ENCODE results near the gene HNRNPLL.
"Not testable (repeated sequence)": the region's sequence is repeated elsewhere in the genome, so short reads cannot be mapped to it uniquely, and the experiment has no call there.

HNRNPLL gene

DNA sequence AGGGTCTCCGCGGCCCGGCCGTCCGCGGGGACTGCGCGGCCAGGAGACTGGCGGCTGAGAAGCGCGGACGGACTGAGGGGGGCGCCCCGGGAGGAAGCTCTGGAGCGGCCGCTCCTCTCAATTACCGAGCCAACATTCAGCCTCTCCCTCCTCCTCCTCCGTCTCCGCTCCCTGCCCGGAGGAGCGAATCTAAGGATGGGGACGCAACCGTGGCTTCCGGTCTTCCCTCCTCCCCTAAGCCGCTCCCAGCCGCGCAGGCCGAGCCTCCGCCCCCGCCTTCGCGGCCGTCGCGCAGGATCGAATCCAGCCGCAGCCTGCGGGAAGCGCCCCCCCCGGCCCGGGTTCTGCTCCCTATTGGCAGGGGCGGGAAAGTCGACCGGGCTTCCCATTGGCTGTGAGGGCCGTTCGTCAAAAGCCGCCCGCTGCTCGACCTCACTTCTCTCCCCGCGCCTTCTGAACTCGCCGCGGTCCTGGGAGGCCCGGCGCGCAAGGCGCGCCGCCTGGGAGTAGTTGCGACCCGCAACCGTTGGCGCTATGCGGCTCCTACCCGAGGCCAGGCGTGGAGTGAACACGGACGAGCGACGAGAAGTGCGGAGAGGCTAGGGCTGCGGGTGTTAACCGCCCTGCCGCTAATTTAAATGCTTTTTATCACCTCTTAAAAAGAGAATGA lies at the start of gene HNRNPLL:
HNRNPLL (minus strand) TSS at position 197 of the 670 bp plus-strand sequence. CDS start 302 bp downstream, outside the sequence.
- peak; percentile 99 for DNase-seq

DNA sequence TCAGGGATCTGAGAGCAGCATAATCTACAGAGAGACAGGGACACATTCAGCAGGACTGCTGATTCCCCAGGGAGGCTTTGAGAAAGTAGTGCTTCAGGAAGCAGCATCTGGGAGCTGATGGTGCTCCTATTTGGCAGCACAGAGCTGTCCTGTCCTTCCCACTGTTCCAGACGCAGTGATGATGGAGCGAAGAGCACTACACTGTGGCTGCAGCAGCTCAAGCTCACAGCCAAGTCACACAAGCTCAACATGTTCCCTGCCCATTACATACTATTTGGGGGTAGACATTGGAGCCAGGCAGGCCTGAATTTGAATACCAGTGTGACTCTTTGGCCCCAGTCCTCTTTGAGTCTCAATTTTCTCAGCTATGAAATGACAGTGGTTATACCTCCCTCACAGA lies 48.0 kb upstream of the HNRNPLL start:
- DNase-seq, result no peak

DNA sequence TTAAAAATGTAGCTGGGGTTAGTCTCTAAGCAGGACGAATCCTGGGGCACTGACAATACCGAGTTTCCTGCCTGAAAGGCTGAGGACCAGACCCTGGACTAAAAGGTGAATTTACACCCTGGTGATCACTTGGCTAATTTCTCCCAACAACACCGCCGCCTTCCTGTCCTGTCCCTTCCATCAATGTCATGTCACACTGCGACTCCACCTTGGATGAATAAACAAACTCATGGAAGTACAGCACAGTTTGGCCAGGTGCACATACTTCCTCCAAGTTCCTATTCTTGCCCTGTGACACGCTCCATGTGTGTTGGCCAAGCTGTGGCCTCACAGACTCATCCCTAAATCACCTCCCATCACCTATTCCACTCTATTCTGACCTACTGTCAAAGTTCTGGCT lies 47.3 kb upstream of the HNRNPLL start:
- DNase-seq, result no peak

DNA sequence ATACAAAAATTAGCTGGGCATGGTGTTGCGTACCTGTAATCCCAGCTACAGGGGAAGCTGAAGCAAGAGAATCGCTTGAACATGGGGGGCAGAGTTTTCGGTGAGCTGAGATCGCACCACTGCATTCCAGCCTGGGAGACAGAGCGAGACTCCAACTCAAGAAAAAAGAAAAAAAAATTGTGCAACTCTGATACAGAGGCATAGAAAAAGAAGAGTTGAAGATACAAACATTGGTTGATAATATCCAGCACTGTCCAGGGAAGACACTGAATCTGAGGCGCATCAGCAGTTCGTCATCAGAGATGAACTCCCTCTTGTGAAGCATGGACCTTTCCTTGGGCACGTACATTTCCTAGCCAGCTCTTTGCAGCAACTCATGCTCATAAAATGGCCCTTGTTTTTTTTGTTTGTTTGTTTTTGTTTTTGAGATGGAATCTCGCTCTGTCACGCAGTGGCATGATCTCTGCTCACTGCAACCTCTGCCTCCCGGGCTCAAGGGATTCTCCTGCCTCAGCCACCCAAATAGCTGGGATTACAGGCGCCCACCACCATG lies 46.5 kb upstream of the HNRNPLL start:
- no peak for DNase-seq

DNA sequence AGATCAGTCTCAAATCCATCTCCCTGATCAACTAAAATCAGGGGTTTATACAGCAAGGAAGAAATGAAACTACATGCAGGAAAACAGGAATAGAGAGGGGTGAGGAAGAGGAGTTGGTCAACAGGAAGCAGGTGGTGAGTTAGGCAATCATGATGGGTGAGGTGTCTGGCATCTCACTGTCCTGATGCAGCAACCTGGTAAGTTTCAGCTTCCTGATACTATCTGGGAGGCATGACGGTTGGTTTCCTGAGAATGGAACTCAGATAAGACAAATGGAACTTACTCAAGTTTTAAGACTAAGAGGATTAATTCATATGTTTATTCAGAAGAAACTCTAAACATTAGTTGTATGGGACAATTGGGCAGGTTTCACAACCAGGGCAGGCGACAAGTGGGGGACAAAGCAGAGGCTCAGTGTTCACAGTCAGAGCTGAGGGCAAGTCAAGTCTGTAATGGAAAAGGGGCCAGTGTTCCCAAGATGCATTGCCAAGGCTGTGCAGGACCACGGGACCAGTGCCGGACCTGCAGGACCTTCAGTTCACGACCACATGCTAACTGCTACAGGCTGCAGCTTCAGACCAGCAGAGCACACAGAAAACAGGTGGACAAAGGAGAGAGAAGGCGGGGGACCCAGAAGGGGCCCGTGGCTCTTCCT lies 45.5 kb upstream of the HNRNPLL start:
- peak; percentile 76 for DNase-seq

DNA sequence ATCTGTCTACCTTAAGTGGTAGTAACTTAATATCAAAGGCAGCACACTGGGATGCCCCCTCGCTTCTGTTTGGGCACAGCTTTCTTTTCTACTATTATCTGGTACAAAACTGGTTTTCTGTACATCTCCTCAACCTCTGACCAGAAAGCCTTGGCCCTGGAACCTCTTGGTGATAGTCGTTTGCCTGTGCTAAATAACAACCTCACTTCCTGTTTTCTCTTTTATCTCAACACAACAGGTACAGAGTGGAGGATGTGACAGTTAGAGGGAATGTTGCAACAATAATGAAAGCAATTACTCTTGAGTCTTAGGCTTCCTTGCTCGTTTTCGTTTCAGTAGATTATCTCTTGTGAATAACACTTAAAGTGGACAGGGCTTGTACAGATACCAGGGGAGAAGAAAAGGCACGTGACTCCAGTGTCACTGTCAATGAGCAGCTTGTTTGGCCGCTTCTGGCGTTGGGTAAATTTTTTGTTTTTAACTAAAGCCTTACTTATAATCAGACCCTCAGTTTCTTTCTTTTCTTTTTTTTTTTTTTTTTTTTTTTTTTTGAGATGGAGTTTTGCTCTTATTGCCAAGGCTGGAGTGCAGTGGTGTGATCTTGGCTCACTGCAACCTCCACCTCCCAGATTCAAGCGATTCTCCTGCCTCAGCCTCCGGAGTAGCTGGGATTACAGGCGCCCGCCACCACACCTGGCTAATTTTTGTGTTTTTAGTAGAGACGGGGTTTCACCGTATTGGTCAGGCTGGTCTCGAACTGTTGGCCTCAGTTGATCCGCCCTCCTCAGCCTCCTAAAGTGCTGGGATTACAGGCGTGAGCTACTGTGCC lies 41.2 kb upstream of the HNRNPLL start:
- DNase-seq, result peak; percentile 75

DNA sequence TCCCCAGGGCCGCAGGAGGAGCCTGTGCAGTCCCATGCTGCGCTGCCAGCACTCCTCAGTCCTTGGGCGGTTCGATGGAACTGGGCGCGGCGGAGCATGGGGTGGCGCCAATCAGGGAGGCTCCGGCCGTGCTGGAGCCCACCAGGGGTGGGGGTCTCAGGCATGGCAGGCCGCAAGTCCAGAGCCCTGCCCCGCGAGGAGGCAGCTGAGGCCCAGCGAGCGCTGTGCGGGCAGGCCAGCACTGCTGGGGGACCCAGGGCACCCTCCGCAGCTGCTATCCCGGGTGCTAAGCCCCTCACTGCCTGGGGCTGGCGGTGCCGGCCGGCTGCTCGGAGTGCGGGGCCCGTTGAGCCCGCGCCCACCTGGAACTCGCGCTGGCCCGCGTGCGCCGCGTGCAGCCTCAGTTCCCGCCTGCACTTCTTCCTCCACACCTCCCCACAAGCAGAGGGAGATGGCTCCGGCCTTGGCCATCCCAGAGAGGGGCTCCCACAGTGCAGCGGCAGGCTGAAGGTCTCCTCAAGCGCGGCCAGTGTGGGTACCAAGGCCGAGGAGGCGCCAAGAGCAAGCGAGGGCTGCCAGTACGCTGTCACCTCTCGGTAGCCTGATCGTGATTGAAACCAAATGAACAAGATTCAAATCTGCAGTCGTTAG lies 40.4 kb upstream of the HNRNPLL start:
- DNase-seq, result no peak

DNA sequence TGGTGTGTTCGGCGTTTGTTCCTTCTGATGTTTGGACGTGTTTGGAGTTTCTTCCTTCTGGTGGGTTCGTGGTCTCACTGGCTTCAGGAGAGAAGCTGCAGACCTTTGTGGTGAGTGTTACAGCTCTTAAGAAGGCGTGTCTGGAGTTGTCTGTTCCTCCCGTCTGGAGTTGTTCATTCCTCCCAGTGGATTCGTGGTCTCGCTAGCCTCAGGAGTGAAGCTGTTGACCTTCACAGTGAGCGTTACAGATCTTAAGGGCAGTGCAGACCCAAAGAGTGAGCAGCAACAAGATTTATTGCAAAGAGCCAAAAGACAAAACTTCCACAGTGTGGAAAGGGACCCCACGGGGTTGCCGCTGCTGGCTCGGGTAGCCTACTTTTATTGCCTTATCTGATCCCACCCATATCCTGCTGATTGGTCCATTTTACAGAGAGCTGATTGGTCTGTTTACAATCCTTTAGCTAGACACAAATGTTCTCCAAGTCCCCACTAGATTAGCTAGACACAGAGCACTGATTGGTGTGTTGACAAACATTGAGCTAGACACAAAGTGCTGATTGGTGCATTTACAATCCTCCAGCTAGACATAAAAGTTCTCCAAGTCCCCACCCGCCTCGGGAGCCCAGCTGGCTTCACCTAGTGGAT lies 39.8 kb upstream of the HNRNPLL start:
- DNase-seq, result not testable (repeated sequence)

DNA sequence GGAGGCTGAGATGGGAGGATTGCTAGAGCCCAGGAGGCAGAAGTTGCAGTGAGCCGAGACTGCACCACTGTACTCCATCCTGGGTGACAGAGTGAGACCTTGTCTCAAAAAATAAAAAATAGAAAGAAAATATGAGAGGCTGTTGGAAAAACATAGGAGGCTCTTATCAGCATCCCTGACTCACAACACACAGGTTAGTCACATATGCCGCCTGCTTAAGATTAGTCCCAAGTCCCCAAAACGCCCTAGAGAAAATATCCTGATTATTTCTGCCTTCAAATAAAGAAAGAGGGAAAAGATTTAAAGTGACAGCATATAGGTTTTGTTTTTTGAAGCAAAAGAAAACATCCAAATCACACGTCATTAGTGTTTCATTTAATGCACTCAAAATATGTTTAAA lies 33.3 kb upstream of the HNRNPLL start:
- no peak for DNase-seq

DNA sequence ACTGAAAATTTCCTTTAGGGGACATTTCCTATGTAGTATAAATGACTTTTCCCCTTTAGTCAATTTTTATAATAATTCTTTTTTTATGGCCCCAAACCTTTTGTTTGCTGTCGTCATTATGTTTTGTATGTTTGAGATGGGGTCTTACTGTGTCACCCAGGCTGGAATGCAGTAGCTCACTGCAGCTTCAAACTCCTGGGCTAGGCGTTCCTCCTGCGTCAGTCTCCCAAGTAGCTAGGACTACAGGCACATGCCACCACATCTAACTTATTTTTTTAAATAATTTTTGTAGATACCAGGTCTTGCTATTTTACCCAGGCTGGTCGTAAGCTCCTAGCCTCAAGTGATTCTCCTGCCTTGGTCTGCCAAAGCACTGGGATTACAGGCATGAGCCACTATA lies 32.4 kb upstream of the HNRNPLL start:
- DNase-seq, result no peak

GRCh38 chr2:38634684-38635083 lies 32.0 kb upstream of the HNRNPLL start:
- no peak for DNase-seq

DNA sequence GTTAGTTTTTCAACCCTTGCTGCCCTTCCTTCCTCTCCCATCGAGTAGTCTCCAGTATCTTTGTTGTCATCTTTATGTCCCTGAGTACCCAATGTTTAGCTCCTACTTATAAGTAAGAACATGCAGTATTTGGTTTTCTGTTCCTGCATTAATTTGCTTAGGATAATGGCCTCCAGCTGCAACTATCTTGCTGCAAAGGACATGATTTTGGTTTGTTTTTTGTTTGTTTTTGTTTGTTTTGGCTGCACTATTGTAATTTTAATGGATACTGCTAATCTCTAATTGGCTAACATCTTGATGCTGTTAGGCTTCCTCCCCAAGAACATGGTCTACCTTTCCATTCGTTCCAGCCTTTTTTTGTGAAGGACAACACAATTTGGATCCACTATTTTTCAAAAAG lies 31.2 kb upstream of the HNRNPLL start:
- no peak for DNase-seq

DNA sequence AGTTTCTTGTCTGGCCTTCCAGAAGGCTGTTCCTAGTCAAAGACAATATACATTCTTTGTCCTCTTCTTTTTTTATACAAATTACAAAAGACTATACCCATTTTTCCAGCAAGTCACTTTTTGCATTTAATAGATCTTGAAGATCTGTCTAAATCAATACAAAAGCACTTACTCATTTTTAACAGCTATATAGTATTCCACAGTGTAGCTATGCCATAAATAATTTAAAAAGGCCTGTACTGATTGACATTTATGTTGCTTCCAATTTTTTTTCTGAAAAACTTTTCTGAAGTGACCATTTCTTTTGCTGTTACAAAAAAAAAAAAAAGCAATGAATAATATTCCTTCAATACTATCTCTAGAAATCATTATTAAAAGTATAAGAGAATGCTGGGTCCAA lies 30.3 kb upstream of the HNRNPLL start:
- no peak for DNase-seq

GRCh38 chr2:38631976-38632375 lies 29.2 kb upstream of the HNRNPLL start:
- DNase-seq, result no peak

DNA sequence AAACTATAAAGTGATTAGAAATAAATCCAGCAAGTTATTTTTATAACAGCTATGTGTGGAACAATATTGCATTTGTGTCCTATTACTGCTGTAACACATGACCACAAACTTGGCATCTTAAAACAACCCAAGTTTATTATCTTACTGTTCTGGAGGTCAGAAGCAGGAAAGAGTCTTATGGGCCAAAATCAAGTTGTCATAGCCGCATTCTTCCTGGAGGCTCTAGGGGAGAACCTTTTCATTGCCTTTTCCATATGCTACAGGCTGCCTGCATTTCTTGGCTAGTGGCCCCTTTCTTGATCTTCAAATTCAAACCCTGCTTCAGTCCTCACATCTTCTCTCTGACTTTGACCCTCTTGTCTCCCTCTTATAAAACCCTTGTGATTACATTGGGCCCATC lies 27.0 kb upstream of the HNRNPLL start:
- DNase-seq, result no peak

DNA sequence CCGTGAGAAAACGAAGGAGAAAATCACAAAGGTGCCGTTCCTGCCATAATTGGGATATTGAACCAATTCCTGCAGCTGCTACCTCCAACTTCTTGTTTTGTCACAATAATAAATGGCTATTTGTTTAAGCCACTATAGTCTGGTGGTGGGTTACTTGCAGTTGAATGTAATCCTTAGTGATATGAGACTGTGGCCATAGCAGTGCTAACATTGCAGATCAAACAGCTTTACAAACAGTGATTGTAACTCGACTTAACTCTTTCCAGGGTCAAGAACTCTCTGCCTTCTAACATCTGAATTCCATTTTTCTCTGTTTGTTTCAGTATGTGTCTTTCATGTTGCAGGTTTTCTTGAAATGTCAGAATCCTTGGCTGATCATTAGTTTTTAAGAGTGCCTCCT lies 24.7 kb upstream of the HNRNPLL start:
- DNase-seq, result no peak

DNA sequence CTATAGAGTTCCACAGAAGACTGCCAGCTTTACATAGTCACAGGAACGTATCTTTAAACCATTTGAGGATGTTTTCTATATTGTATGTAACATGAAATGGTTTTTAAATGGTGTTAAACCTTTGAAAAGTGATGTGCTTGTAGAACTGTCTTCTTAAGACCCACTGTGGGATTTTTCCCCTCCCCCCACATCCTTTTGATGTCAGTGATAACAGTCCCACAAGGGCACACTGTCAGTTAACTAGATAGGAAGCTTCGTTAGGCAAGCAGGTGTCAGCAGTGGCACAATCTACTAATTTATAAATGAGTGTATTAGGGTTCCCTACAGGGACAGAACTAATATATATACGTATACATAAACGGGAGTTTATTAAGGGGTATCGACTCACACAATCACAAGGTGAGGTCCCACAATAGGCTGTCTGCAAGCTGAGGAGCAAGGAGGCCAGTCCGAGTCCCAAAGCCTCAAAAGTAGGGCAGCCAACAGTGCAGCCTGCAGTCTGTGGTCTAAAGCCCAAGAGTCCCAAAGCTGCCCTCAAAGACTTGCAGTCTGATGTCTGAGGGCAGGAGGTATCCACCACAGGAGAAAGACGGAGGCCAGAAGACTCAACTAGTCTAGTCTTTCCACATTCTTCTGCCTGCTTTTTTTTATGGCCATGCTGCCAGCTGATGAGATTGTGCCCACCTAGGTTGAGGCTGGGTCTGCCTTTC lies 23.8 kb upstream of the HNRNPLL start:
- peak; percentile 70 for DNase-seq

DNA sequence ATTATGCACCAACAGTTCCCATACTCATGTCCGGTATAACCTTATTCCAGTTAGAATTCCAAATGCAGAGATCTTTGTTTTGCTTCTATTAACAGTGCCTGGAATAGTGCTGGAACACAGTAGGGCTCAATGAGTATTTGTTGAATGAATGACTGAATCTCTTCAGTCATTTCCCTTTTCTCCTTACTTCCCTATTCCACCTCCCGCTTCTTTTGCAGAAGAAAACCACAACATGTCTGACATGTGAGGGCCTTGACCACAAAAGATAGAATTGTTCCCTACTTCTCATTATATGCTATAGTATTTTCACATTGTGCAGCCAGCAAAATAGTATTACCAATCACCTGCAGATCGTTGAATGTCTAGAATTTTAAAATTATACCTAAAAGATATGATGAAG lies 19.5 kb upstream of the HNRNPLL start:
- DNase-seq, result no peak

DNA sequence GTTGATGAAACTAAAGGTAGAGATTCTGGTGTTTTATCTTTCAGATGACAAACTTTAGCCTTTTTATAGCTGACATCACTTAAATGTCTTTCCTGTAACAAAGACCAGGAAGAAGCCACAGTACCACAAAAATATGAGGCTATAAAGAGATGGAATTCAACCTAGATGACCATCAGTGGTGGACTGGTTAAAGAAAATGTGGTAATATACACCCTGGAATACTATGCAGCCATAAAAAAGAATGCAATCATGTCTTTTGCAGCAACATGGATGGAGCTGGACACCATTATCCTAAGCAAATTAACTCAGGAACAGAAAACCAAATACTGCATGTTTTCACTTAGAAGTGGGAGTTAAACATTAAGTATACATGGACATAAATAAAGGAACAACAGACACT lies 18.3 kb upstream of the HNRNPLL start:
- no peak for DNase-seq

DNA sequence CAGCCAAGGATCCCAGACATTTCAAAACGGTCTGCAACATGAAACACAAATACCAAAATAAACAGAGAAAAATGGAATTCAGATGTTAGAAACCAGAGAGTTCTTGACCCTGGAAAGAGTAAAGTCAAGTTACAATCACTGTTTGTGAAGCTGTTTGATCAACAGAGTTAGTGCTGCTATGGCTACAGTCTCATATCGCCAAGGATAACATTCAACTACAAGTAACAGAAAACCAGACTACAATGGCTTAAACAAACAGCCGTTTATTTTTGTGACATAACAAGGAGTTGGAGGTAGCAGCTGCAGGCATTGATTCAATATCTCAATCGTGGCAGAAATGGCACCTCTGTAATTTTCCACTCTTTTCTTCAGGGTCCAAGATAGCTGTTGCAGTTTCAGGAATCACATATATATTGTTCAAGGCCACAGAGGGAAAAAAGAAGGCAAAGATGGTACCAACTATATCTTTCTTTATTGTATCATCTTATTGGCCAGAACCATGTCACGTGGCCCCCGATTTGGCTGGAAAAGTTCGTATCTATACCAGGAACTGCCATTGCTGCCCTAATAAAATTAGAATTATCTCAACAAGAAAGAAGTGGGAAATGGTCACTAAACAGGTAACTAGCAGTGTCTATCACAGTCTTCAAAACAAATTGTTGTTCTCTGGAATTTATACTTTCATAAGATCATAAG lies 17.7 kb upstream of the HNRNPLL start:
- DNase-seq, result no peak

DNA sequence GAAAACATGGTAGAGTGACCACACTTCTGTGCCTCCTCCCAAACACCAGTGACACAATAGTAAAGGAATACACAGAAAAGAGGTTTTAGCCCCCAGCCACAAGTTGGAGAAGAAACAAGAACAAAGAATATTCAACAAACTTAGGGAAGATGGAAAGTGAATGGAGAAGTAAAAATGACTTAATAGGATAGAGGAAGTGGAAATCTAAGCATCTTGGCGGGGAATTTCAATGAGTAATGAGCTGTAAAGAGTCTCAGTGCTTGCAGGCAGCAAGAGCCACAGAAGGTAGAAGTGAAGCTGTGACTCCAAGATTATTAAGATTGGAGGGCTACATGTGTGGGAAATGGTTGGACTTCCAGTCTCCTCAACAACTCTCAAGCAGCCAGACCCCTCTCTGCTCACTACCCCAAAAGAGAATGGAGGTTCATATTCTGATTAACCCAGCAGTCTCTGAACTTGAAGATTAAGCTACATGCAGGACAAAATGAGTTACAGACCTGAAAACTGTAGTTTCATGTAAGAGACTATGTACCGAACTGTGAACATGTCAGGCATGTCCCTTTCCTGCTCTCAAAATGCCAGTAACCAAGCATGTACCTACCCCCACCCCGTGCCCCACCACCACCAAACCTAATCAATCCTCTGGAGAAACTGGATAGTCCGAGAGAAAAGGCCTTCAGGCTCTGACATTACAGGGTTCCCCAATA lies 16.9 kb upstream of the HNRNPLL start:
- DNase-seq, result no peak
